GM18511 (cell line): ENCODE data around the gene FAM131A.

Source experiments
- ATAC-seq: cut with Tn5 transposase; IDR thresholded peaks from one replicate; pipeline ENCODE4 v1.9.1; 2021; ENCODE audit warnings: mild to moderate bottlenecking, moderate library complexity; ENCODE audit not compliant: unreplicated experiment

Gene FAM131A

GRCh38 chr3:184389384-184389783, 52.0 kb downstream of the FAM131A start:
- ATAC-seq = no peak

- no peak for ATAC-seq
Observed at GRCh38 chr3:184389935-184390528, 52.6 kb downstream of the FAM131A start.

GRCh38 chr3:184391266-184391665, 53.9 kb downstream of the FAM131A start:
- ATAC-seq = no peak

- no peak for ATAC-seq
Observed at GRCh38 chr3:184395320-184395660, 57.9 kb downstream of the FAM131A start.
